ENCODE data around the gene PRDX2. TPM values are rescaled to one million over a fixed set of nuclear protein-coding genes. Genes with fewer than 3 reads are reported as not detected.

The PRDX2 gene
- total and polyA plus RNA-seq, 2 experiments from 2014 or later, result 346 to 465 TPM

- peaks cover 20% of the 10 kb centered on the region for H3K27me3 Mint-ChIP-seq (ENCODE audit: insufficient read depth, low read depth, poor library complexity)
These were observed 50.7 kb downstream of the PRDX2 start for GRCh38 chr19:12750851-12751250.

GRCh38 chr19:12749938-12750521 is 51.6 kb downstream of the PRDX2 start:
- H2AFZ ChIP-seq, result 0 out of 2 replicates have a peak overlapping the region, but pooled peaks have one; percentile 18
- H3K4me1 ChIP-seq (ENCODE audit: insufficient read depth), result no peaks in the 10 kb centered on the region; the same call in 1 of the 2 replicates
- TF ChIP-seq, protein P1, sequence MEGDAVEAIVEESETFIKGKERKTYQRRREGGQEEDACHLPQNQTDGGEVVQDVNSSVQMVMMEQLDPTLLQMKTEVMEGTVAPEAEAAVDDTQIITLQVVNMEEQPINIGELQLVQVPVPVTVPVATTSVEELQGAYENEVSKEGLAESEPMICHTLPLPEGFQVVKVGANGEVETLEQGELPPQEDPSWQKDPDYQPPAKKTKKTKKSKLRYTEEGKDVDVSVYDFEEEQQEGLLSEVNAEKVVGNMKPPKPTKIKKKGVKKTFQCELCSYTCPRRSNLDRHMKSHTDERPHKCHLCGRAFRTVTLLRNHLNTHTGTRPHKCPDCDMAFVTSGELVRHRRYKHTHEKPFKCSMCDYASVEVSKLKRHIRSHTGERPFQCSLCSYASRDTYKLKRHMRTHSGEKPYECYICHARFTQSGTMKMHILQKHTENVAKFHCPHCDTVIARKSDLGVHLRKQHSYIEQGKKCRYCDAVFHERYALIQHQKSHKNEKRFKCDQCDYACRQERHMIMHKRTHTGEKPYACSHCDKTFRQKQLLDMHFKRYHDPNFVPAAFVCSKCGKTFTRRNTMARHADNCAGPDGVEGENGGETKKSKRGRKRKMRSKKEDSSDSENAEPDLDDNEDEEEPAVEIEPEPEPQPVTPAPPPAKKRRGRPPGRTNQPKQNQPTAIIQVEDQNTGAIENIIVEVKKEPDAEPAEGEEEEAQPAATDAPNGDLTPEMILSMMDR (conservative IDR thresholded peaks at IDR 0.05; ENCODE audit: low read depth in 2 of 2), result no peak
- TF ChIP-seq EZH2 (IDR thresholded peaks at IDR 0.05; ENCODE audit: low read depth, unreplicated experiment), result no peak
- no peak for TF ChIP-seq EZH2phosphoT487 (IDR thresholded peaks at IDR 0.05; ENCODE audit: unreplicated experiment)
- TF ChIP-seq STAT1 (IDR thresholded peaks at IDR 0.05; ENCODE audit: unreplicated experiment), result no peak
- TF ChIP-seq, protein P2, sequence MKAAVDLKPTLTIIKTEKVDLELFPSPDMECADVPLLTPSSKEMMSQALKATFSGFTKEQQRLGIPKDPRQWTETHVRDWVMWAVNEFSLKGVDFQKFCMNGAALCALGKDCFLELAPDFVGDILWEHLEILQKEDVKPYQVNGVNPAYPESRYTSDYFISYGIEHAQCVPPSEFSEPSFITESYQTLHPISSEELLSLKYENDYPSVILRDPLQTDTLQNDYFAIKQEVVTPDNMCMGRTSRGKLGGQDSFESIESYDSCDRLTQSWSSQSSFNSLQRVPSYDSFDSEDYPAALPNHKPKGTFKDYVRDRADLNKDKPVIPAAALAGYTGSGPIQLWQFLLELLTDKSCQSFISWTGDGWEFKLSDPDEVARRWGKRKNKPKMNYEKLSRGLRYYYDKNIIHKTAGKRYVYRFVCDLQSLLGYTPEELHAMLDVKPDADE (IDR thresholded peaks at IDR 0.05), result no peak
- no peak for TF ChIP-seq POLR2AphosphoS5 (IDR thresholded peaks at IDR 0.05; ENCODE audit: low read depth)
- TF ChIP-seq NANOG (IDR thresholded peaks at IDR 0.05; ENCODE audit: borderline replicate concordance), result no peak
- no peaks in the 10 kb centered on the region; the same call in 1 of the 2 replicates for H4K20me1 ChIP-seq (replicated peaks; ENCODE audit: insufficient read depth)
- Mint-ChIP-seq H3K9me3 (no peaks in the 10 kb centered on the region), H3K4me3 (no peak overlapping the region; the same call in 2 of the 3 replicates), H3K27ac (no peak overlapping the region), H3K4me1 (peaks cover 14% of the 10 kb centered on the region; the same call in 2 of the 3 replicates), H3K36me3 (ENCODE audit: low read depth) (peaks cover 32% of the 10 kb centered on the region), H3K27me3 (ENCODE audit: insufficient read depth, low read depth, poor library complexity) (peaks cover 18% of the 10 kb centered on the region)
- ATAC-seq (no peak), DNase-seq (ENCODE audit: low spot score) (peak; percentile 42)
- H3K9me2 ChIP-seq (ENCODE audit: insufficient read depth), result no peaks in the 10 kb centered on the region
- H3K36me3 ChIP-seq (ENCODE audit: insufficient read depth), result no peaks in the 10 kb centered on the region
- no peaks in the 10 kb centered on the region for H3F3A ChIP-seq (replicated peaks; ENCODE audit: low read depth)
- no peaks in the 10 kb centered on the region for H3K79me2 ChIP-seq (replicated peaks; ENCODE audit: insufficient read depth)
- H3K4me3 ChIP-seq, result no peak overlapping the region
- H3K4me2 ChIP-seq, result no peak overlapping the region
- H3K27ac ChIP-seq (ENCODE audit: low read depth), result no peak overlapping the region
- H3K27me3 ChIP-seq (ENCODE audit: insufficient read depth), result peaks cover 11% of the 10 kb centered on the region; the same call in 1 of the 2 replicates

More at GRCh38 chr19:12750851-12751250, 50.7 kb downstream of the PRDX2 start:
- no peak for ATAC-seq
- peak overlapping the region; percentile 70; the same call in 1 of the 2 replicates for H3K4me3 ChIP-seq
- peak overlapping the region; percentile 86; the same call in 1 of the 2 replicates for H2AFZ ChIP-seq
- H3K4me2 ChIP-seq, result no peak overlapping the region
- H3K36me3 Mint-ChIP-seq (ENCODE audit: low read depth), result peaks cover 24% of the 10 kb centered on the region
- DNase-seq (ENCODE audit: low spot score), result no peak
- peaks cover 14% of the 10 kb centered on the region; the same call in 2 of the 3 replicates for H3K4me1 Mint-ChIP-seq
- no peak overlapping the region for H3K27ac Mint-ChIP-seq
- TF ChIP-seq, protein P1 (conservative IDR thresholded peaks at IDR 0.05; ENCODE audit: low read depth in 2 of 2), result no peak
- H3K9me3 Mint-ChIP-seq, result no peaks in the 10 kb centered on the region
- H3K4me1 ChIP-seq (ENCODE audit: insufficient read depth), result no peaks in the 10 kb centered on the region; the same call in 1 of the 2 replicates
- H3K4me3 Mint-ChIP-seq, result peak overlapping the region; percentile 66; the same call in 1 of the 3 replicates
- H3K27ac ChIP-seq (ENCODE audit: low read depth), result no peak overlapping the region
- no peaks in the 10 kb centered on the region for H3F3A ChIP-seq (replicated peaks; ENCODE audit: low read depth)
- no peaks in the 10 kb centered on the region for H3K36me3 ChIP-seq (ENCODE audit: insufficient read depth)
- H3K79me2 ChIP-seq (replicated peaks; ENCODE audit: insufficient read depth), result no peaks in the 10 kb centered on the region
- no peaks in the 10 kb centered on the region for H3K9me2 ChIP-seq (ENCODE audit: insufficient read depth)
- H3K27me3 ChIP-seq (ENCODE audit: insufficient read depth), result peaks cover 11% of the 10 kb centered on the region; the same call in 1 of the 2 replicates
- H4K20me1 ChIP-seq (replicated peaks; ENCODE audit: insufficient read depth), result no peaks in the 10 kb centered on the region; the same call in 1 of the 2 replicates
